IMR-90 (cell line): ENCODE results near the gene AP1S1. TPM values are rescaled to one million over a fixed set of nuclear protein-coding genes. Genes with fewer than 3 reads are reported as not detected.
A peak's percentile ranks its signal among the peaks of the same experiment; 100 is the strongest.

Experiments
- ATAC-seq: fragments of 200-7000 bp; cut with Tn5 transposase; 2 replicates; pipeline ENCODE4 v1.9.1; 2020; ENCODE audit warnings: low read depth, mild to moderate bottlenecking, moderate library complexity
- BruUV-seq: library from RNA; stranded (reverse); fragments of 400-500 nt; replicated peaks from 2 replicates; lab custom pipeline; 2021; lab: Mats Ljungman, UMichigan
- CTCF ChIA-PET: fragments of 300-600 bp; formaldehyde crosslinking; extraction: SDS; loops from one replicate; lab custom pipeline; 2021; ENCODE audit warnings: antibody characterized with exemption; lab: Yijun Ruan, JAX
- POLR2A ChIA-PET: fragments of 300-600 bp; sonication (Branson Sonifier 250); formaldehyde crosslinking; loops from one replicate; lab custom pipeline; 2022; ENCODE audit warnings: antibody characterized with exemption; ENCODE audit not compliant: unreplicated experiment; lab: Charles Lee
- DNase-seq: peaks from one replicate; pipeline ENCODE4 v3.0.0; 2013
- H2AFZ ChIP-seq: replicated peaks from 2 replicates; pipeline ENCODE3; 2013; ENCODE audit warnings: low read length, mild to moderate bottlenecking; ENCODE audit not compliant: poor library complexity
- H2AK5ac ChIP-seq: 2 replicates; pipeline ENCODE4 v1.6.1; 2013; ENCODE audit warnings: low read depth, low read length, inconsistent platforms
- H2AK9ac ChIP-seq: replicated peaks from 2 replicates; pipeline ENCODE3; 2013; ENCODE audit warnings: mild to moderate bottlenecking, low read depth, low read length, moderate library complexity; ENCODE audit not compliant: poor library complexity
- H2BK120ac ChIP-seq: 2 replicates; pipeline ENCODE4 v1.6.1; 2013; ENCODE audit warnings: low read depth, low read length, inconsistent platforms
- H2BK15ac ChIP-seq: 3 replicates; pipeline ENCODE4 v1.6.1; 2013; ENCODE audit warnings: low read depth, low read length, inconsistent platforms
- H2BK20ac ChIP-seq: 2 replicates; pipeline ENCODE4 v1.6.1; 2013; ENCODE audit warnings: low read depth, mild to moderate bottlenecking, inconsistent platforms, low read length, moderate library complexity
- H2BK5ac ChIP-seq: 2 replicates; pipeline ENCODE4 v1.6.1; 2013; ENCODE audit warnings: mild to moderate bottlenecking, low read depth, low read length, inconsistent platforms; ENCODE audit not compliant: poor library complexity, severe bottlenecking
- H3K14ac ChIP-seq: replicated peaks from 2 replicates; pipeline ENCODE4 v1.6.1; 2013; ENCODE audit warnings: low read depth, low read length, inconsistent platforms
- H3K18ac ChIP-seq: 2 replicates; pipeline ENCODE4 v1.6.1; 2013; ENCODE audit warnings: low read depth, low read length, control low read depth
- H3K23ac ChIP-seq: 2 replicates; pipeline ENCODE4 v1.6.1; 2013; ENCODE audit warnings: low read depth, low read length, inconsistent platforms
- H3K27ac ChIP-seq: 2 replicates; pipeline ENCODE4 v1.5.1; 2013; ENCODE audit warnings: mild to moderate bottlenecking, control low read depth, low read length; ENCODE audit not compliant: insufficient read depth
- H3K27me3 ChIP-seq: 2 replicates; pipeline ENCODE4 v1.6.1; 2013; ENCODE audit warnings: low read length; ENCODE audit not compliant: control insufficient read depth, insufficient read depth
- H3K36me3 ChIP-seq: 2 replicates; pipeline ENCODE4 v1.6.1; 2013; ENCODE audit warnings: low read length, mixed read lengths; ENCODE audit not compliant: control insufficient read depth, insufficient read depth
- H3K4ac ChIP-seq: 2 replicates; pipeline ENCODE4 v1.6.1; 2013; ENCODE audit warnings: low read depth, low read length, inconsistent platforms
- H3K4me1 ChIP-seq: 2 replicates; pipeline ENCODE4 v1.6.1; 2013; ENCODE audit warnings: low read length, mixed read lengths; ENCODE audit not compliant: control insufficient read depth, insufficient read depth
- H3K4me2 ChIP-seq: 2 replicates; pipeline ENCODE4 v1.6.1; 2013; ENCODE audit warnings: low read depth, mild to moderate bottlenecking, control low read depth, low read length, moderate library complexity
- H3K4me3 ChIP-seq: 2 replicates; pipeline ENCODE4 v1.5.1; 2013; ENCODE audit warnings: low read depth, mild to moderate bottlenecking, control low read depth, low read length, moderate library complexity; ENCODE audit not compliant: insufficient read depth
- H3K56ac ChIP-seq: 2 replicates; pipeline ENCODE4 v1.6.1; 2013; ENCODE audit warnings: low read length, inconsistent platforms; ENCODE audit not compliant: insufficient read depth; ENCODE audit errors: extremely low read depth
- H3K79me1 ChIP-seq, 2 experiments: 2 replicates each; pipeline ENCODE4 v1.6.1; 2013; ENCODE audit warnings: low read length in 2 of 2, inconsistent platforms in 1 of 2, low read depth in 1 of 2
- H3K9ac ChIP-seq: 2 replicates; pipeline ENCODE4 v1.6.1; 2013; ENCODE audit warnings: low read depth, low read length, control low read depth
- H3K9me1 ChIP-seq: 2 replicates; pipeline ENCODE4 v1.6.1; 2013; ENCODE audit warnings: low read length, inconsistent platforms; ENCODE audit not compliant: insufficient read depth
- H3K9me3 ChIP-seq: 2 replicates; pipeline ENCODE4 v1.6.1; 2013; ENCODE audit warnings: low read length; ENCODE audit not compliant: control insufficient read depth, insufficient read depth
- H4K20me1 ChIP-seq: 2 replicates; pipeline ENCODE4 v1.6.1; 2013; ENCODE audit warnings: low read length, inconsistent platforms; ENCODE audit not compliant: insufficient read depth
- H4K5ac ChIP-seq: 2 replicates; pipeline ENCODE4 v1.6.1; 2013; ENCODE audit warnings: mild to moderate bottlenecking, low read depth, low read length, control low read depth
- H4K8ac ChIP-seq, 2 experiments: 2 replicates each; pipeline ENCODE4 v1.6.1; 2013; ENCODE audit warnings: low read depth in 2 of 2, low read length in 2 of 2, control low read depth in 1 of 2, inconsistent platforms in 1 of 2
- H4K91ac ChIP-seq: 2 replicates; pipeline ENCODE4 v1.6.1; 2013; ENCODE audit warnings: low read depth, low read length, inconsistent platforms; ENCODE audit not compliant: insufficient read depth
- BHLHE40 ChIP-seq: fragments of 150-350 bp; IDR thresholded peaks from 2 replicates; pipeline ENCODE4 v1.6.1; 2016; ENCODE audit warnings: mild to moderate bottlenecking, low read depth, low read length
- CEBPB ChIP-seq: IDR thresholded peaks from 2 replicates; pipeline ENCODE4 v1.6.1; 2012; ENCODE audit warnings: low read depth, low read length, improper control_type of control experiment
- CHD1 ChIP-seq: IDR thresholded peaks from 2 replicates; pipeline ENCODE4 v1.6.1; 2012; ENCODE audit warnings: low read depth, low read length, improper control_type of control experiment
- CTCF ChIP-seq: conservative IDR thresholded peaks from 2 replicates; pipeline ENCODE4 v1.5.1; 2012; ENCODE audit warnings: mild to moderate bottlenecking, low read depth, low read length, improper control_type of control experiment
- ELK1 ChIP-seq: fragments of 150-350 bp; IDR thresholded peaks from 2 replicates; pipeline ENCODE4 v1.6.1; 2016; ENCODE audit warnings: low read depth, mild to moderate bottlenecking, low read length, moderate library complexity, borderline replicate concordance
- FOS ChIP-seq: fragments of 150-350 bp; IDR thresholded peaks from 2 replicates; pipeline ENCODE4 v1.6.1; 2016; ENCODE audit warnings: low read depth, low read length
- MAFK ChIP-seq: IDR thresholded peaks from 2 replicates; pipeline ENCODE4 v1.6.1; 2012; ENCODE audit warnings: low read depth, low read length, improper control_type of control experiment
- MAZ ChIP-seq: IDR thresholded peaks from 2 replicates; pipeline ENCODE4 v1.6.1; 2012; ENCODE audit warnings: low read depth, mild to moderate bottlenecking, low read length, improper control_type of control experiment, moderate library complexity, borderline replicate concordance
- MXI1 ChIP-seq: IDR thresholded peaks from 2 replicates; pipeline ENCODE4 v1.6.1; 2012; ENCODE audit warnings: low read depth, mild to moderate bottlenecking, low read length, moderate library complexity, borderline replicate concordance
- NFE2L2 ChIP-seq: fragments of 150-350 bp; IDR thresholded peaks from 2 replicates; pipeline ENCODE4 v1.6.1; 2016; ENCODE audit warnings: low read depth, mild to moderate bottlenecking, low read length
- POLR2A ChIP-seq: IDR thresholded peaks from 2 replicates; pipeline ENCODE4 v1.6.1; 2012; ENCODE audit warnings: mild to moderate bottlenecking, low read depth, low read length
- RCOR1 ChIP-seq: IDR thresholded peaks from 2 replicates; pipeline ENCODE4 v1.6.1; 2012; ENCODE audit warnings: mild to moderate bottlenecking, low read length, improper control_type of control experiment; ENCODE audit not compliant: insufficient replicate concordance
- RFX5 ChIP-seq: IDR thresholded peaks from 2 replicates; pipeline ENCODE4 v1.8.0; 2012; ENCODE audit warnings: low read depth, mild to moderate bottlenecking, low read length, moderate library complexity
- SMC3 ChIP-seq: fragments of 150-350 bp; IDR thresholded peaks from 2 replicates; pipeline ENCODE4 v1.6.1; 2016; ENCODE audit warnings: low read depth, mild to moderate bottlenecking, antibody characterized with exemption, low read length, moderate library complexity
- WGBS, 2 experiments: methylation state at CpG; one replicate each; pipeline versions ENCODE4 v1.1.5 to v1.1.7; 2013; ENCODE audit warnings: missing lambda C conversion rate in 2 of 2; ENCODE audit not compliant: insufficient read length in 1 of 2; ENCODE audit errors: extremely low coverage in 2 of 2; 5-methylcytosine and 5-hydroxymethylcytosine counted together
- dilution Hi-C: fragments of 300-500 bp; cut with HindIII; formaldehyde crosslinking; loops from one replicate; pipeline ENCODE4 v1.14.3; 2018; ENCODE audit warnings: low sequenced_read_pairs; ENCODE audit not compliant: unreplicated experiment
- in situ Hi-C: fragments of 300-500 bp; cut with MboI; formaldehyde crosslinking; loops from 3 replicates; pipeline ENCODE4 v1.14.3; 2019; ENCODE audit warnings: low sequenced_read_pairs, inconsistent platforms, mixed read lengths
- intact Hi-C: fragments of 100-400 bp; cut with micrococcal nuclease; formaldehyde crosslinking; loops from 2 replicates; pipeline ENCODE4 v1.10.0; 2022
- polyA plus RNA-seq, 3 experiments: library from polyadenylated mRNA; depleted of rRNA; stranded (reverse); fragments of >200 nt; gene quantifications; 2 replicates each; pipeline ENCODE4 v1.2.3, GENCODE V29; 2012; ENCODE audit warnings: low replicate concordance in 1 of 3
- total RNA-seq: library from RNA; depleted of rRNA; stranded (reverse); fragments of >200 nt; gene quantifications from 2 replicates; pipeline ENCODE4 v1.2.3, GENCODE V29; 2012
- TF ChIP-seq, protein P1 (sequence below): fragments of 150-350 bp; IDR thresholded peaks from 2 replicates; pipeline ENCODE4 v1.6.1; 2017; ENCODE audit warnings: mild to moderate bottlenecking, antibody characterized with exemption, low read length, low read depth

AP1S1 gene
- total and polyA plus RNA-seq, 2 of the 4 experiments (the other 2 are of a cell fraction): 187 to 295 TPM

DNA sequence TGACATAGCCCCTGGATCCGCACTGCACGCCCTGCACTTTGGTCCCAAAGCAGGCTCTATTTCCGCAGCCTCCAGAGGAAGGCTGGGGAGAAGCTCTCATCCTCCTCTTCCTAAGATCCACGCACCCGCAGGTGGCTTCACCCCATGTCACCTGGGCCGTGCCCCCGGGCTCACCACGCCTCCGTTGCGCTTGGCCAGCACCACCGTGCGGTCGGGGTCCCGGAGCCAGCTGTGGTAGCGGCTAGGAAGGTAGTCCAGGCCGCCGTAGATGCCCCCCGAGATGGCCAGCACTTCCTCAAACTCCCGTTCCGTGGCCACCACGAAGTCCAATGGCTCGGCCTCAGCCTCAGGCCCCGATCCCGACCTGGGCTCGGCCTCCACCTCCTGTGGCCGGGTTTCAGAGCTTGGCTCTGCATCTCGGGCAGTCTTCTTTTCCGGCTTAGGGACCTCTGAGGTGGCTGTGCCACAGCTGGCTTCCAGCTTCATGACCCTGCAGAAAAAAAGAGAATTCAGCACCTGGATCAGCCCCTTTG lies 20.1 kb downstream of the AP1S1 start:
- H4K8ac ChIP-seq: no peak overlapping the region
- in situ Hi-C loops (no loop called here), intact Hi-C loops (no loop called here), dilution Hi-C loops (no loop called here)
- no peaks in the 10 kb centered on the region; the same call in 1 of the 2 replicates for H4K20me1 ChIP-seq
- no peak overlapping the region for H3K27ac ChIP-seq
- H2BK5ac ChIP-seq: no peak overlapping the region
- H3K9me1 ChIP-seq: peaks cover 3% of the 10 kb centered on the region
- H2AFZ ChIP-seq: peak overlapping the region; percentile 75
- no peak overlapping the region for H3K9ac ChIP-seq
- H3K27me3 ChIP-seq: peaks cover 89% of the 10 kb centered on the region
- 0 out of 4 replicates have a peak, but pooled peaks cover 0 to under 1% of the 10 kb centered on the region in 2 experiments for H3K79me1 ChIP-seq
- no peak overlapping the region for H3K4me3 ChIP-seq
- H3K9me3 ChIP-seq: peaks cover 4% of the 10 kb centered on the region; the same call in 1 of the 2 replicates
- H2AK5ac ChIP-seq: no peak overlapping the region
- H2BK15ac ChIP-seq: no peak overlapping the region
- TF ChIP-seq NFE2L2 (no peak), CHD1 (no peak), MAFK (no peak), CEBPB (no peak), FOS (no peak), ELK1 (no peak), MAZ (no peak), SMC3 (no peak), BHLHE40 (no peak), POLR2A (no peak), CTCF (no peak), MXI1 (no peak), RCOR1 (no peak), RFX5 (no peak)
- TF ChIP-seq, protein P1, sequence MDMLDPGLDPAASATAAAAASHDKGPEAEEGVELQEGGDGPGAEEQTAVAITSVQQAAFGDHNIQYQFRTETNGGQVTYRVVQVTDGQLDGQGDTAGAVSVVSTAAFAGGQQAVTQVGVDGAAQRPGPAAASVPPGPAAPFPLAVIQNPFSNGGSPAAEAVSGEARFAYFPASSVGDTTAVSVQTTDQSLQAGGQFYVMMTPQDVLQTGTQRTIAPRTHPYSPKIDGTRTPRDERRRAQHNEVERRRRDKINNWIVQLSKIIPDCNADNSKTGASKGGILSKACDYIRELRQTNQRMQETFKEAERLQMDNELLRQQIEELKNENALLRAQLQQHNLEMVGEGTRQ: no peak
- no peak overlapping the region for H2AK9ac ChIP-seq
- ChIA-PET POLR2A (interaction anchor here (0.9 kb wide), 1 partner anchor 9 kb away, joined by 3 read pairs; the partner anchor contains the start of gene VGF), CTCF (no interaction called here)
- no peaks in the 10 kb centered on the region for H3K36me3 ChIP-seq
- no TSS peak for BruUV-seq
- peaks cover 8% of the 10 kb centered on the region for H3K4me1 ChIP-seq
- H4K91ac ChIP-seq: no peak overlapping the region
- H2BK120ac ChIP-seq: no peak overlapping the region
- ATAC-seq: no peak
- no peak overlapping the region for H2BK20ac ChIP-seq
- no peak overlapping the region for H3K4ac ChIP-seq
- H3K23ac ChIP-seq: no peak overlapping the region
- H3K18ac ChIP-seq: no peak overlapping the region
- no peak overlapping the region for H3K4me2 ChIP-seq
- DNase-seq: no peak
- no peak overlapping the region for H3K14ac ChIP-seq
- no peak overlapping the region for H4K5ac ChIP-seq
- WGBS, 2 experiments: 4% methylated on average over 16 of the region's 28 CpGs; no CpG with 5 or more reads in 1 of the 2 experiments
- H3K56ac ChIP-seq: no peak overlapping the region
